ENCODE data around the gene PARD6B.
"Not testable (repeated sequence)": the region's sequence is repeated elsewhere in the genome, so short reads cannot be mapped to it uniquely, and the experiment has no call there.

Gene PARD6B

GRCh38 chr20:50762435-50763220 lies 31.2 kb downstream of the PARD6B start:
- DNase-seq: peak; percentile 72
- in situ Hi-C loops (cut with HindIII; ENCODE audit: low pct_ligation_motif_present, low pct_unique_long_range_greater_than_20kb, low sequenced_read_pairs): no loop called here

GRCh38 chr20:50763550-50764458 lies 32.4 kb downstream of the PARD6B start:
- DNase-seq; in situ Hi-C loops (cut with HindIII; ENCODE audit: low pct_ligation_motif_present, low pct_unique_long_range_greater_than_20kb, low sequenced_read_pairs): not testable (repeated sequence)

DNA sequence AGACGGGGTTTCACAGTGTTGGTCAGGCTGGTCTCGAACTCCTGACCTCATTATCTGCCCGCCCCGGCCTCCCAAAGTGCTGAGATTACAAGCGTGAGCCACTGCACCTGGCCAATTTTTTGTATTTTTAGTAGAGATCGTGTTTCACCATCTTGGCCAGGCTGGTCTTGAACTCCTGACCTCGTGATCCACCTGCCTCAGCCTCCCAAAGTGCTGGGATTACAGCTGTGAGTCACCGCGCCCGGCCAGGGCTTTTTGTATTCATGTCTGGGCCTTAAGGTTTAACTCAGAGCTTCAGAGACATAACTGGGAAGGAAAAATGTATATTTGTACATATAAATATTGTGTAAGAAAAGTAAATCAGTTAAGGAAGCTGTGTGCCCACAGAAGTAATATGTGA lies 33.9 kb downstream of the PARD6B start:
- in situ Hi-C loops (cut with HindIII; ENCODE audit: low pct_ligation_motif_present, low pct_unique_long_range_greater_than_20kb, low sequenced_read_pairs); DNase-seq: not testable (repeated sequence)

DNA sequence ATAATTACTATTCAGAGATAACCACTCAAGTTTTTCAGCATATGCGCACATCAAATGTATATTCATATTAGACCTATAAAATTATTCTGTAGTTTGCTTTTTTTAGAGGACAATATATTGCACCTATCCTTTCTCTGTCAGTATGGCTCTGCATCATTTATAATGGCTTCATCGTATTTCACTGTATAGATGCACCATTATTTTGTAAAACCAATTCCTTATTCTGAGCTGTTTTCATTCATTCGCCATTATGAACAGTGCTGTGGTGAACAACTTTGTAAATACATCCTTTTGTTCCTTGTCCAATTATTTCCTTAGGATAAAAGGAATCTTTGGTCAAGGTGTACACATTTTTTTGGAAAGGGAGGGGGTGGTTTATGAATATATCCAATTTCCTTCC lies 34.3 kb downstream of the PARD6B start:
- in situ Hi-C loops (cut with HindIII; ENCODE audit: low pct_ligation_motif_present, low pct_unique_long_range_greater_than_20kb, low sequenced_read_pairs): no loop called here
- DNase-seq: no peak

DNA sequence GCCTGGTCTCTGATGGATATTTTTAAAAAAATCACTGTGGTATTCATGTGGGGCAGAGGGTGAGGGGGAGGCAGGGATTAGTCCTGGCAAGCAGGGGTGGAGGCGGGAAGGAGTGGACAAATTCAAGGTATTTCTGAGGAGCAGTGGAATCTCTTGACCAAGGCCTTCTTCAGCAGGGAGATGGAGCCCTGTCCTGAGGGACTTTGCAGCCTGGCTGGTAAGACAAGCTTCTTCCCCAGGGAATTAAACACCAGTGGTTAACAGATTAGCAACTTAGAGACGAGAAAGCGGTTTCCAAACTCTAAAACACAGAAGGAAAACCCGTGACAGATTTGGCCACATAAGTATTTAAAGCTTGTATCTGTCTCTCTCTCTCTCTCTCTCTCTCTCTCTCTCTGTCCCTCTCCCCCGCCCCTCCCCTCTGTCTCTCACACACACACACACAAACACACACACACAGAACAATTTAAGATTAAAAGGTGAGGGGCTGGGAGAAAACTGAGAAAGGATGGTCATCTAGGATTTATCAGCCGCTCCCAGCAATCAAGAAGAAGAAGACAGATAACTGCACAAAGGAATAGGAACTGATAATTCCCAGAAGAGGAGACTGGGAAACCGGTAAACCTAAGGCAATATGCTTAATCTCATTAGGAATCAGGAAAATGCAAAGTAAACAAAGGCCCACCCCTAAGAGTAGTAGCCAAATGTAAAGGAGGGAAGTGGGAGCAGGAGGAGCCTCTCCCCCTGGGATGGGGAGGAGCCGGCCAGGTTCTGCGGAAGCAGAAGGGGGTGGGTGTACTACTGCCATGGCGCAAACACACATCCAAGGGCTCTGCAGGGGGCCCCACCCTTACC lies 35.8 kb downstream of the PARD6B start:
- DNase-seq; in situ Hi-C loops (cut with HindIII; ENCODE audit: low pct_ligation_motif_present, low pct_unique_long_range_greater_than_20kb, low sequenced_read_pairs): not testable (repeated sequence)

- in situ Hi-C loops (cut with HindIII; ENCODE audit: low pct_ligation_motif_present, low pct_unique_long_range_greater_than_20kb, low sequenced_read_pairs); DNase-seq: not testable (repeated sequence)
These were observed 37.6 kb downstream of the PARD6B start for GRCh38 chr20:50768991-50769390.

GRCh38 chr20:50769551-50770085 lies 38.2 kb downstream of the PARD6B start:
- DNase-seq; in situ Hi-C loops (cut with HindIII; ENCODE audit: low pct_ligation_motif_present, low pct_unique_long_range_greater_than_20kb, low sequenced_read_pairs): not testable (repeated sequence)

DNA sequence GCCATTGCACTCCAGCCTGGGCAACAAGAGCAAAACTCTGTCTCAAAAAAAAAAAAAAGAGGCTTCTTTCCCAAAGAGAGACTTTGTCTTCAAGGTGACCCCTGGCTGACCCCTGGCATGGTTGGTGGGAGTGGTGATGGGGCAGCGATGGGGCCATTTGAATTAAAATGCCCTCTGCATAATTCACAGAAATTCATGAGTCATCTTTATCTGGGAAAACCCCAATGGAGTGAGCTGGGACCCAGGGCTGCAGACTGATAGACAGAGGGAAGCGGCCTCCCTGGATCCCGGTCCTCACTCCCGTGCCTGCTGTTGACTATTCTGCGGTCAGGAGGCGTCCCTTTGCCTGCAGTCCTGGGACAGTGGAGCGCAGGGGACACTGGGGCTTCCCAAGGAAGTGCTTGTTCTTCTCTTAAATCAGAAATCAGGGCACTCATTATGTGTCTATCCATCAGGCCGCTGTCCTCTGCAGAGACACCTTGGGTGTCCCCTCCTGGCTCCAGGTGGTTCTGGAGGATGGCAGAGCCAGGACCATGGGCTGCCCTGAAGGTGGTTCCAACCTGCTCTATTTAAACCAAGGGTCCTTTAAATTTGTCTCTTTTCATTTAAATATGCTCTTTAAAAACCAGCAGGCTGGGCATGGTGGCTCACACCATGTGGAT lies 40.2 kb downstream of the PARD6B start:
- DNase-seq; in situ Hi-C loops (cut with HindIII; ENCODE audit: low pct_ligation_motif_present, low pct_unique_long_range_greater_than_20kb, low sequenced_read_pairs): not testable (repeated sequence)

- in situ Hi-C loops (cut with HindIII; ENCODE audit: low pct_ligation_motif_present, low pct_unique_long_range_greater_than_20kb, low sequenced_read_pairs): no loop called here
- no peak for DNase-seq
These were observed 41.2 kb downstream of the PARD6B start for GRCh38 chr20:50772420-50773185.

- no peak for DNase-seq
- in situ Hi-C loops (cut with HindIII; ENCODE audit: low pct_ligation_motif_present, low pct_unique_long_range_greater_than_20kb, low sequenced_read_pairs): no loop called here
These were observed 43.1 kb downstream of the PARD6B start for GRCh38 chr20:50774515-50774914.

DNA sequence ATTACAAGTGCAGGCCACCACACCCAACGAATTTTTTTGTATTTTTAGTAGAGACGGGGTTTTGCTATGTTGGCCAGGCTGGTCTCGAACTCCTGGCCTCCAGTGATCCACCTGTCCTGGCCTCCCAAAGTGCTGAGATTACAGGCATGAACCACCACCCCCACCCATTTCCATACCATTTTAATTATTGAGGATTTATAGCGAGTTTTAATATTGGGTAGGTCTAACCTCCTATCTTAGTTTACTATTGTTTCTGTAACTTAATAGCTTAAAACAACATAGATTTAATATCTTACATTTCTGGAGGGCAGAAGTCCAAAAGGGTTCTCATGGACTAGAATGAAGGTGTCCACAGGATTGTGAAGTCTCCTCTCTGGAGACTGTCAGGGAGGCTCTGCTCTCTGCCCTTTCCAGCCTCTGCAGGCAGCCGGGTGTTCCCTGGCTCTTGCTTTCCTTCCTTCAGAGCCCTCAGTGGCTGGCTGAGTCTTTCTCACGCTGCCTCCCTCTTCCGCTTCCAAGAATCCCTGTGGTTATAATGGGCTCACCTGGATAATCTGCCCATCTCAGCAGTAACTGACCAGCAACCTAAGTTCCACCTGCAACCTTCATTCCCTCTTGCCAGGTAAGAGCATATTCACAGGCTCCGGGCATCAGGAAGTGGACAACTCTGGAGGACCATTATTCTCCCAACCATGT lies 44.9 kb downstream of the PARD6B start:
- no peak for DNase-seq
- in situ Hi-C loops (cut with HindIII; ENCODE audit: low pct_ligation_motif_present, low pct_unique_long_range_greater_than_20kb, low sequenced_read_pairs): no loop called here

DNA sequence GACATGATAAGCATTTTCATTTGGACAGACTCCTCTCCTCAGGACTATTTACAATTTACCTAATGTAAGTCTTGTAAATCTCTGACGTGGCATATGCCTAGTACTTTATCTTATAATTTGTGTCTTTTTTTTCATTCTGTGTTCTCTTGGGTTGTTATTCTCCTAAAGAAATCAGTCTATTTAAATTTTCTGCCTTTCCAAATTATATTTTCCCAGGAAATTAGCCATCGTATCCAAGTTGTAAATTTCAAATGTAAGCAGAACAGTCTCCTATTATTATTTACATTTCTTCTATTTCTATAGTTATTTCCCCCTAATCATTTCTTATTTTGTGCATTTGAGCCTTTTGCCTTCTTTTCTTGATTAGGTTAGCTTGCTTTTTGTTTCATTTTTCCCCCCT lies 46.0 kb downstream of the PARD6B start:
- no peak for DNase-seq
- in situ Hi-C loops (cut with HindIII; ENCODE audit: low pct_ligation_motif_present, low pct_unique_long_range_greater_than_20kb, low sequenced_read_pairs): no loop called here

DNA sequence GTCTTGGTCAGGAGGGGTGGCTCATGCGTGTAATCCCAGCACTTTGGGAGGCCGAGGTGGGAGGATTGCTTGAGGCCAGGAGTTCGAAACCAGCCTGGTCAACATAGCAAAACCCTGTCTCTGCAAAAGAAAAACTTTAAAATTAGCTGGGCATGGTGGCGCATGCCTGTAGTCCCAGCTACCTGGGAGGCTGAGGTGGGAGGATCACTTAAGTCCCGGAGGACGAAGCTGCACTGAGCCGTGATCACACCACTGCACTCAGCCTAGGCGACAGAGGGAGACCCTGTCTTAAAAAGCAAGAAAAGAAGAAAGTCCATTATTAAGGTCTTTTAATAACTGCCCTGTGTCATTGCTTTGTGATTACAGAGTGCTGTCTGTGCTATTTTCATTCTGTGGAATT lies 47.6 kb downstream of the PARD6B start:
- DNase-seq; in situ Hi-C loops (cut with HindIII; ENCODE audit: low pct_ligation_motif_present, low pct_unique_long_range_greater_than_20kb, low sequenced_read_pairs): not testable (repeated sequence)

GRCh38 chr20:50783390-50783789 lies 52.0 kb downstream of the PARD6B start:
- no peak for DNase-seq
- in situ Hi-C loops (cut with HindIII; ENCODE audit: low pct_ligation_motif_present, low pct_unique_long_range_greater_than_20kb, low sequenced_read_pairs): no loop called here

DNA sequence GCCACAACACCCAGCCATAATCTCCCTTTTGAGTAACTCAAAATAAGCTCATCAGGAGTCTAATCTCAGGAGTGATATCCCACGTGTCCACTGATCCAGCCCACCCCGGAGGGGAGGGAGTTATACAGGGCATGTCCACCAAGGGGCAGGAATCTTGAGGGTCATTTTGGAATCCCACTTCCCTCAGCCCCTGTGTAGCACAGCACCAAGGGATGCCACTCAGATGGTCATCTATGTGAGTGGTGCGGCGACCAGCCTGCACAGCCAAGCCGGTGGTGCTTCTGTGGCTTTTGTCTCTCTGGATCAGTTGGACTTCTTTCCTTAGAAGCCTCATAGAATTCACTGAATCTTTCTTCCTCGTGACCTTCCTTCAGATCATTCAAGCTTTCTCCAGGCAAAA lies 52.5 kb downstream of the PARD6B start:
- no peak for DNase-seq
- in situ Hi-C loops (cut with HindIII; ENCODE audit: low pct_ligation_motif_present, low pct_unique_long_range_greater_than_20kb, low sequenced_read_pairs): no loop called here

GRCh38 chr20:50784464-50784863 lies 53.1 kb downstream of the PARD6B start:
- in situ Hi-C loops (cut with HindIII; ENCODE audit: low pct_ligation_motif_present, low pct_unique_long_range_greater_than_20kb, low sequenced_read_pairs): no loop called here
- DNase-seq: no peak

DNA sequence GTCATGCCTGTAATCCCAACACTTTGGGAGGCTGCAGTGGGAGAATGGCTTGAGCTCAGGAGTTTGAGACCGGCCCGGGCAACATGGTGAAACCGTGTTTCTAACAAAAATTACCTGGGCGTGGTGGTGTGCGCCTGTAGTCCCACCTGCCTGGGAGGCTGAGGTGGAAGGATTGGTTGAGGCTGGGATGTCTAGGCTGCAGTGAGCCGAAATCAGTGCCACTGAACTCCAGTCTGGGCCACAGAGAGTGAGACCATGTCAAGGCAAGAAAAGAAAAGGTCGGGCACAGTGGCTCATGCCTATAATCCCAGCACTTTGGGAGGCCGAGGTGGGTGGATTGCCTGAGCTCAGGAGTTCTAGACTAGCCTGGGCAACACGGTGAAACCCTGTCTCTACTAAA lies 55.3 kb downstream of the PARD6B start:
- in situ Hi-C loops (cut with HindIII; ENCODE audit: low pct_ligation_motif_present, low pct_unique_long_range_greater_than_20kb, low sequenced_read_pairs): no loop called here

More for the DNA sequence above, 55.3 kb downstream of the PARD6B start:
- no peak for DNase-seq

Measured in ACHN (cell line).